Retinal pigment epithelial cell (primary cell): ENCODE data around the gene RGMB.

Experiments used
- DNase-seq: peaks from one replicate; pipeline ENCODE4 v3.0.0-alpha.2; 2010; ENCODE audit warnings: low read depth
- H3K4me3 ChIP-seq: 2 replicates; pipeline ENCODE4 v1.5.1; 2011; ENCODE audit warnings: mild to moderate bottlenecking, low read length, control low read depth, moderate library complexity
- CTCF ChIP-seq: conservative IDR thresholded peaks from 2 replicates; pipeline ENCODE4 v1.5.1; 2011; ENCODE audit warnings: low read depth, low read length, control low read depth, inconsistent platforms

Gene RGMB

DNA sequence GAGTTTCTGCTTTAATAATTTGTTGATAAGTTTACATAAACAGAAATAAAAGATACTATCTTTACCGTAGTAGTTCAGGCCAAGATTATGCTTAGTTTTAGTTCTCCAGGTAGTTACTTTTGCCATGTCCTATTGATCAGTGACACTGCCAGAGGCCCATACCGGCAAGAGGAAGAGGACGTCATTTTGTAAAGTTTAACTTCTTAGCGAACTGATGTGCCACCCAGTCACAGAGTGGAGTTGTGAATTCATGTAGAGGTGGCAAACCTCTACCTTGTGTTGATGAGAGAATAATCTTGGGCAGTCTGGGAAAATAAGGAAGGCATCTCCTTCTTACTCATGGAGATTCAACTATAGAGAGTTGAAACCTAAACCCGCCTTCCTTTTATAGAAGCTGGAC lies 21.8 kb downstream of the RGMB start:
- no peak overlapping the region for H3K4me3 ChIP-seq
- no peak for DNase-seq
- no peak for TF ChIP-seq CTCF

GRCh38 chr5:98796197-98796972 lies 22.9 kb downstream of the RGMB start:
- no peak overlapping the region for H3K4me3 ChIP-seq
- TF ChIP-seq CTCF = peak; percentile 86
- DNase-seq = no peak

GRCh38 chr5:98798371-98798770 lies 24.9 kb downstream of the RGMB start:
- no peak for DNase-seq
- no peak for TF ChIP-seq CTCF
- no peak overlapping the region for H3K4me3 ChIP-seq

GRCh38 chr5:98798847-98799246 lies 25.4 kb downstream of the RGMB start:
- DNase-seq = no peak
- no peak overlapping the region for H3K4me3 ChIP-seq
- no peak for TF ChIP-seq CTCF

DNA sequence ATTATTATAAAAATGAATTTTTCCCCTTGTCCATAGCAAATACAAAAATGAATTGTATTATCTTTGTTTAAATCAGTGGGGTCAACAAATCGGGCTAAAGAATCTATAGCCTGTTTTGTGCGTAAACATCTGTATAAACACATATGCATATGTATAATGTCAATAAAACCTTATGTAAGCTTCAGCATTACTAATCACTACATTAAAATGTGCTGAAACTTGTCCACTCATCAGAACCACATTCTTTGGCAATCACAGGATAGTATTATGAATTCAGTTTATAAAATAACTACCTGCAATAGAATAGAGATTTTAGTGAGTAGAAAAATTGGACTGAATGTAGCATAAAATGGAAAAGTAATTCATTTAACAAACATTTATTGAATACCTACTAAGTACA lies 30.6 kb downstream of the RGMB start:
- TF ChIP-seq CTCF = no peak
- DNase-seq = no peak

GRCh38 chr5:98805070-98805469 lies 31.6 kb downstream of the RGMB start:
- DNase-seq = no peak
- no peak for TF ChIP-seq CTCF
- no peak overlapping the region for H3K4me3 ChIP-seq

More for the DNA sequence above, 30.6 kb downstream of the RGMB start:
- no peak overlapping the region for H3K4me3 ChIP-seq

- DNase-seq = no peak
- no peak overlapping the region for H3K4me3 ChIP-seq
- TF ChIP-seq CTCF = no peak
Measured at GRCh38 chr5:98807806-98808205, 34.3 kb downstream of the RGMB start.
